ENCODE data around the gene KCNIP3. TPM values are rescaled to one million over a fixed set of nuclear protein-coding genes. Genes with fewer than 3 reads are reported as not detected.
"Not testable (repeated sequence)": the region's sequence is repeated elsewhere in the genome, so short reads cannot be mapped to it uniquely, and the experiment has no call there.

The KCNIP3 gene
- total RNA-seq, 3 donors from 2014 or later, result not detected

DNA sequence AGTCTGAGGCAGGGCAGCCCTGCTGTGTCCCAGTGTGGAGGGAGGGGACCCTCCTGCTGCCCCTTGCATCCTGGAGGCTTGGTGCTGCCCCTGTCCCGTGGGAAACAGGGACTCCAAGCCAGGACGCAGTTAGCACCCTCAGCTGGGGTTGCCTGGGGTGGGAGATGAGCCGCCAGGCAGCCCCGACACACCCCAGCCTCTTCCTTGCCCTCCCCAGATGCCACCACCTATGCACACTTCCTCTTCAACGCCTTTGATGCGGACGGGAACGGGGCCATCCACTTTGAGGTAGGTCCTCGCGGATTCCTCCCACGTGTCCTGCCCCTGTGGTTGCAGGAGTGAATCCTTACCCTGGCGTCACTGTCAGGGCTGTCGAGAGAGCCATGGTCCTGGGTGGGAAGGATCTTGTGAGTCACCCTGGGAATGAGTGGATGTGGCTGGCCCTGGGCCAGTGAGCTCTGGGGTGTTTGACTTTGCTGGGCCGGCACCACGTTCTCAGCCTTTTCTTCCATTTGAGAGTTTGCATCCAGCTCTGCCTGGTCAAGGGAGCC is 77.8 kb downstream of the KCNIP3 start:
- Mint-ChIP-seq H3K27me3 (ENCODE audit: low read depth) (peaks cover 16% of the 10 kb centered on the region), H3K4me3 (no peak overlapping the region), H3K9me3 (peaks cover 5% of the 10 kb centered on the region), H3K36me3 (ENCODE audit: insufficient read depth) (no peaks in the 10 kb centered on the region), H3K4me1 (ENCODE audit: low read depth) (peaks cover 2% of the 10 kb centered on the region)
- ATAC-seq (no peak), DNase-seq (no peak)

GRCh38 chr2:95375532-95376150 is 78.5 kb downstream of the KCNIP3 start:
- Mint-ChIP-seq H3K9me3 (peaks cover 5% of the 10 kb centered on the region), H3K36me3 (ENCODE audit: insufficient read depth) (no peaks in the 10 kb centered on the region), H3K4me3 (no peak overlapping the region), H3K27me3 (ENCODE audit: low read depth) (peaks cover 16% of the 10 kb centered on the region), H3K4me1 (ENCODE audit: low read depth) (peaks cover 2% of the 10 kb centered on the region)
- no peak for ATAC-seq
- DNase-seq, result no peak

- H3K36me3 Mint-ChIP-seq (ENCODE audit: insufficient read depth), result no peaks in the 10 kb centered on the region
- no peaks in the 10 kb centered on the region for H3K9me3 Mint-ChIP-seq
- H3K27me3 Mint-ChIP-seq (ENCODE audit: low read depth), result peaks cover 14% of the 10 kb centered on the region
- H3K4me1 Mint-ChIP-seq (ENCODE audit: low read depth), result peaks cover 2% of the 10 kb centered on the region
- no peak overlapping the region for H3K4me3 Mint-ChIP-seq
- no peak for ATAC-seq
- no peak for DNase-seq
Measured at GRCh38 chr2:95376311-95377215, 79.4 kb downstream of the KCNIP3 start.

DNA sequence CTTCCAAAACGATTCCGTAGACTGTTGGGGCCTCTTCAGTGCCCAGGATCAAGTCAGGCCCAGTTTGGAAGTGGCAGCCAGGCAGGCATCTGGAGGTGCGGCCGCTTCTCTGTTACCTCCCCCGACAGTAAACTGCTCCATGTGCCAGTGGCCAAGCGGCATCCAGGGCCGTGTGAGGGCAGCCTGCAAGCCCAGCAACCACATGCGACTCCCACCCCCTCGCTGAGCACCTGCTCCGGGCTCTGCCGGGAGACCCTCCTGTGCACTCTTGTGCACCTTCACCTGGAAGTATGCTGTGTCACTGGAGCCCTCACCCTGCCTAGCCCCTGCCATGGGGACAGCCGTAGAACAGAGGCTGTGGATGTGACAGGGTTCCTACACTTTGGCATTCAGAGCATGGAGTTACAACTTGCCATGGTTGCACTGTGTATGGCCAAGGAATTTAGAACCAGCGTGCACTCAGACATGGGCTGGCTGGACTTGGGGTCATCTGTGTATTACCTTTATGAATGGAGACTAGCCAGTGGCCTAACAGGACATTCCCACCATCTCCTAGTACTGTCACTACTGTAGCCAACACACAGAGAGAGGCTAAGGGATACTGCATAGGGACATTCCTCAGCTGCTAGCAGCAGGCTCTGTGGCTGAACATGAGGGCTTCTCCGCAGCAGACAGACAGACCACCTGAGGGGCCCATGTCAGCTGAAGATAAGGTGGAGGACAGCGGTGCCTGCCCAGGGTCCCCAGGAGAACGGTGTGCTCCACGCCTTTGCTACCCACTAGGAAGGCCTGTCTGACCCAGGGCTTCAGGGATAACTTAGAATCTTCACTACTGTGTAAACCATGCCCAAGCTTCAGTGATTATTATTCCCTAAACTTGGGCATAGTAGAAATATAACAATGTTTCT is 80.3 kb downstream of the KCNIP3 start:
- Mint-ChIP-seq H3K36me3 (ENCODE audit: insufficient read depth) (no peaks in the 10 kb centered on the region), H3K27me3 (ENCODE audit: low read depth) (peaks cover 8% of the 10 kb centered on the region), H3K9me3 (no peaks in the 10 kb centered on the region), H3K4me3 (no peak overlapping the region), H3K4me1 (ENCODE audit: low read depth) (peaks cover 2% of the 10 kb centered on the region)
- DNase-seq (no peak), ATAC-seq (no peak)

DNA sequence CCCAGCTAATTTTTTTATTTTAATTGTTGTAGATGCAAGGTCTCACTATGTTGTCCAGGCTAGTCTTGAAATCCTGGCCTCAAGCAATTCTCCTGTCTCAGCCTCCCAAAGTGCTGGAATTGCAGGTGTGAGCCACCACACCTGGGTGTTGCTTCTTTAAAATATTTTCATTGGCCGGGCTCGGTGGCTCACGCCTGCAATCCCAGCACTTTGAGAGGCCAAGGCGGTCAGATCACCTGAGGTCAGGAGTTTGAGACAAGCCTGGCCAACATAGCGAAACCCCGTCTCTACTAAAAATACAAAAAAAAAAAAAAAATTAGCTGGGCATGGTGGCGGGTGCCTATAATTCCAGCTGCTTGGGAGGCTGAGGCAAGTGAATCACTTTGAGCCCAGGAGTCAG is 81.1 kb downstream of the KCNIP3 start:
- not testable (repeated sequence) for H3K4me3 Mint-ChIP-seq; H3K36me3 Mint-ChIP-seq (ENCODE audit: insufficient read depth); H3K4me1 Mint-ChIP-seq (ENCODE audit: low read depth); DNase-seq; ATAC-seq; H3K27me3 Mint-ChIP-seq (ENCODE audit: low read depth); H3K9me3 Mint-ChIP-seq

DNA sequence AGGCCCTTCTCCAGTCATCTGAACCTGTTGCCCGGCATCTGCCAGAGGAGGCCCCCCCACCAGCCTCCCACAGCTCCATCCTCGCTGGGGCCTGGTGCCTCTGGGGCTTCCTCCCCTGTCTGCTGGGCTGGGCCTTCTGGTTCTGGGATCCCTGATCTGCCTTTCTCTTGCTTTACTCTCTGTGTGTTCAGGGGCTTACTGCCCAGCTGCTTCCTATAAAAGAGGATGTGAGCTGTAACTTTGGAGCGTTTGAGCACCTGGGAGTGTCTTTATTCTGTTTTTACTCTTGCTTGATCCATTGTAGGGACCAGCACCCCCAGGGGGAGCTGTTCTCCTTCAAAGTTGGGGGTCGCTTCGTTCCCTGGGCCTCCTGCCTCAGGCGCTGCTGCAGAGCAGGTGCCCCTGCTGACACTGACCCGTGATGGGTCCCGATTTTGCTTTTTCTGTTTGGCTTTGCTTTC is 82.3 kb downstream of the KCNIP3 start:
- Mint-ChIP-seq H3K4me1 (ENCODE audit: low read depth) (peaks cover 2% of the 10 kb centered on the region), H3K9me3 (no peaks in the 10 kb centered on the region), H3K36me3 (ENCODE audit: insufficient read depth) (no peaks in the 10 kb centered on the region), H3K4me3 (no peak overlapping the region), H3K27me3 (ENCODE audit: low read depth) (peaks cover 2% of the 10 kb centered on the region)
- ATAC-seq (no peak), DNase-seq (no peak)

GRCh38 chr2:95380280-95380679 is 83.1 kb downstream of the KCNIP3 start:
- no peaks in the 10 kb centered on the region for H3K4me1 Mint-ChIP-seq (ENCODE audit: low read depth)
- peaks cover 2% of the 10 kb centered on the region for H3K27me3 Mint-ChIP-seq (ENCODE audit: low read depth)
- DNase-seq (no peak), ATAC-seq (no peak)
- no peaks in the 10 kb centered on the region for H3K9me3 Mint-ChIP-seq
- H3K36me3 Mint-ChIP-seq (ENCODE audit: insufficient read depth), result no peaks in the 10 kb centered on the region
- H3K4me3 Mint-ChIP-seq, result no peak overlapping the region

GRCh38 chr2:95380731-95381130 is 83.6 kb downstream of the KCNIP3 start:
- H3K4me3 Mint-ChIP-seq, result no peak overlapping the region
- H3K4me1 Mint-ChIP-seq (ENCODE audit: low read depth), result no peaks in the 10 kb centered on the region
- H3K36me3 Mint-ChIP-seq (ENCODE audit: insufficient read depth), result no peaks in the 10 kb centered on the region
- H3K27me3 Mint-ChIP-seq (ENCODE audit: low read depth), result peaks cover 2% of the 10 kb centered on the region
- no peaks in the 10 kb centered on the region for H3K9me3 Mint-ChIP-seq
- ATAC-seq (no peak), DNase-seq (no peak)

- ATAC-seq, result no peak
- H3K4me3 Mint-ChIP-seq, result no peak overlapping the region
- H3K27me3 Mint-ChIP-seq (ENCODE audit: low read depth), result no peaks in the 10 kb centered on the region
- no peaks in the 10 kb centered on the region for H3K4me1 Mint-ChIP-seq (ENCODE audit: low read depth)
- DNase-seq, result no peak
- H3K9me3 Mint-ChIP-seq, result no peaks in the 10 kb centered on the region
- no peaks in the 10 kb centered on the region for H3K36me3 Mint-ChIP-seq (ENCODE audit: insufficient read depth)
Measured at GRCh38 chr2:95381212-95382191, 84.4 kb downstream of the KCNIP3 start.

- no peaks in the 10 kb centered on the region for H3K36me3 Mint-ChIP-seq (ENCODE audit: insufficient read depth)
- ATAC-seq (no peak), DNase-seq (no peak)
- H3K4me3 Mint-ChIP-seq, result no peak overlapping the region
- H3K27me3 Mint-ChIP-seq (ENCODE audit: low read depth), result no peaks in the 10 kb centered on the region
- H3K4me1 Mint-ChIP-seq (ENCODE audit: low read depth), result no peaks in the 10 kb centered on the region
- no peaks in the 10 kb centered on the region for H3K9me3 Mint-ChIP-seq
Measured at GRCh38 chr2:95382192-95382591, 85.0 kb downstream of the KCNIP3 start.

DNA sequence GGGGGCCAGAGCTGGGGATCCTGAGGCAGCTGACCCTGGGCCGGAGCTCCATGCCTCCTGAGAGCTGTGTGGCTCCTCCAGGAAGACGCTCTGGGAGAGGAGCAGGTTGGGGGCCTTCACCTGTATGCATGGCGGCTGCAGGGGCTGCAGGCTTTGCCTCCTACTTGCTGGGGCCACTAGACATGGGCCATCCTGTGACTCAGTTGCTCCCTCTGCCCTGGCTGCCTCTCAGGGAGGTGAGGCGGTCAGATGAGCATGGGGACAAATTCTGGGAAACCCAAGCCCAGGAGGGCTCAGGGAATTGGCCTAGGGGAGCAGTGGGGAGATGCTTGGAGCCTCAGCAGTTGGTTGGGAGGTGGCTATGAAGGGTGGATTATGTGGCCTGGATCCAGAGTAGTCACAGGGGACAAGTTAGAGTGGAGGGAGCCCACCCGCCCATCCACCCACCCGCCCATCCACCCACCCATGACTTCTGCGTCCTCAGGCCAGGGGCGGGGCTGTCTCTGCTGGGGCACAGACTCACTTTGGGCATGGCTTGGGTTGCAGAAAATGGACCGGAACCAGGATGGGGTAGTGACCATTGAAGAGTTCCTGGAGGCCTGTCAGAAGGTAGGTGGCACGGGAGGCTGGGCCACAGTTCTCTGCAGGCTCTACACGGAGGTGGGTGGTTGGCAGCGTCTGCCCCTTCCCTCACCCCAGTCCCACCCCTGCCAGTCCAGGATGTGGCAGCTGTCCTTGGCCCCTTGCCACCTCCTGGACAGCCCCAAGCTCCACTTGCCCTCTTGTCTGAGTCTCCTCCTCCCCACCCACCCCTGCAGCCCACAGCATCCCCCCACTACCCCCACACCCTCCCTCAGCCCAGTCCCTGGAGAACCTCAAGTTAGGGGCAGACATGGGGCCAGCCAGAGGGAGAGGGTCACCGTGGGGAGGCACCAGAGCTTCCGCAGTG is 85.8 kb downstream of the KCNIP3 start:
- Mint-ChIP-seq H3K9me3 (no peaks in the 10 kb centered on the region), H3K27me3 (ENCODE audit: low read depth) (no peaks in the 10 kb centered on the region), H3K4me1 (ENCODE audit: low read depth) (no peaks in the 10 kb centered on the region), H3K36me3 (ENCODE audit: insufficient read depth) (no peaks in the 10 kb centered on the region), H3K4me3 (no peak overlapping the region)
- ATAC-seq, result no peak
- no peak for DNase-seq

- DNase-seq, result no peak
- Mint-ChIP-seq H3K4me3 (no peak overlapping the region), H3K27me3 (ENCODE audit: low read depth) (no peaks in the 10 kb centered on the region), H3K4me1 (ENCODE audit: low read depth) (no peaks in the 10 kb centered on the region), H3K9me3 (no peaks in the 10 kb centered on the region), H3K36me3 (ENCODE audit: insufficient read depth) (no peaks in the 10 kb centered on the region)
- no peak for ATAC-seq
Measured at GRCh38 chr2:95383635-95384027, 86.5 kb downstream of the KCNIP3 start.
